GM23338 (cell line): Measurements from ENCODE around the gene CLDN7. TPM values are rescaled to one million over a fixed set of nuclear protein-coding genes. Genes with fewer than 3 reads are reported as not detected.

Experiments
- ATAC-seq: fragments of 200-7000 bp; cut with Tn5 transposase; 3 replicates; pipeline ENCODE4 v1.9.1; 2020
- DNase-seq: peaks from one replicate; pipeline ENCODE4 v3.0.0-alpha.2; 2015; ENCODE audit warnings: low spot score
- H2AFZ ChIP-seq: fragments of 200-600 bp; sonication (generic); 2 replicates; pipeline ENCODE4 v1.8.0; 2016; ENCODE audit warnings: antibody characterized with exemption, mild to moderate bottlenecking, moderate library complexity
- H3F3A ChIP-seq: fragments of 200-600 bp; sonication (generic); replicated peaks from 2 replicates; pipeline ENCODE4 v1.8.0; 2017; ENCODE audit warnings: antibody characterized with exemption, mixed run types, low read depth
- H3K27ac ChIP-seq: fragments of 200-600 bp; sonication (generic); 2 replicates; pipeline ENCODE4 v1.6.1; 2016; ENCODE audit warnings: low read depth
- H3K27me3 ChIP-seq: fragments of 200-600 bp; sonication (generic); 2 replicates; pipeline ENCODE4 v1.8.0; 2016; ENCODE audit warnings: mild to moderate bottlenecking, mixed run types, moderate library complexity; ENCODE audit not compliant: insufficient read depth
- H3K36me3 ChIP-seq: fragments of 200-600 bp; sonication (generic); 2 replicates; pipeline ENCODE4 v1.8.0; 2016; ENCODE audit warnings: mild to moderate bottlenecking; ENCODE audit not compliant: insufficient read depth
- H3K4me1 ChIP-seq: fragments of 200-600 bp; sonication (generic); 2 replicates; pipeline ENCODE4 v1.8.0; 2016; ENCODE audit warnings: mild to moderate bottlenecking, moderate library complexity; ENCODE audit not compliant: insufficient read depth
- H3K4me2 ChIP-seq: fragments of 200-600 bp; sonication (generic); 2 replicates; pipeline ENCODE4 v1.7.1; 2017; ENCODE audit warnings: mixed run types
- H3K4me3 ChIP-seq: fragments of 200-600 bp; sonication (generic); 2 replicates; pipeline ENCODE4 v1.6.1; 2016; ENCODE audit warnings: mixed run types
- H3K79me2 ChIP-seq: fragments of 200-600 bp; sonication (generic); replicated peaks from 2 replicates; pipeline ENCODE4 v1.8.0; 2017; ENCODE audit warnings: mild to moderate bottlenecking; ENCODE audit not compliant: insufficient read depth
- H3K9me2 ChIP-seq: fragments of 200-600 bp; sonication (generic); 2 replicates; pipeline ENCODE4 v1.8.0; 2017; ENCODE audit not compliant: insufficient read depth
- H4K20me1 ChIP-seq: fragments of 200-600 bp; sonication (generic); replicated peaks from 2 replicates; pipeline ENCODE4 v1.8.0; 2017; ENCODE audit warnings: mild to moderate bottlenecking; ENCODE audit not compliant: insufficient read depth
- H3K27ac Mint-ChIP-seq: 2 replicates; pipeline ENCODE4 v1.8.0; 2020; ENCODE audit warnings: inconsistent platforms, mild to moderate bottlenecking, moderate library complexity, mixed read lengths
- H3K27me3 Mint-ChIP-seq: 3 replicates; pipeline ENCODE4 v1.8.0; 2022; ENCODE audit warnings: low read depth, mild to moderate bottlenecking, moderate library complexity, mixed read lengths, inconsistent platforms; ENCODE audit not compliant: insufficient read depth, poor library complexity
- H3K36me3 Mint-ChIP-seq: 3 replicates; pipeline ENCODE4 v1.8.0; 2021; ENCODE audit warnings: low read depth, mild to moderate bottlenecking, inconsistent platforms, moderate library complexity, mixed read lengths
- H3K4me1 Mint-ChIP-seq: 3 replicates; pipeline ENCODE4 v1.8.0; 2020; ENCODE audit warnings: mild to moderate bottlenecking, inconsistent platforms, mixed read lengths
- H3K4me3 Mint-ChIP-seq: 3 replicates; pipeline ENCODE4 v1.8.0; 2021; ENCODE audit warnings: moderate library complexity, mild to moderate bottlenecking, inconsistent platforms, mixed read lengths
- H3K9me3 Mint-ChIP-seq: 3 replicates; pipeline ENCODE4 v1.8.0; 2020; ENCODE audit warnings: moderate library complexity, mild to moderate bottlenecking, inconsistent platforms, mixed read lengths
- CREB1 ChIP-seq: fragments of 250-450 bp; sonication (Bioruptor Pico); IDR thresholded peaks from 2 replicates; pipeline ENCODE4 v1.5.0; 2020; ENCODE audit warnings: low read depth, mild to moderate bottlenecking, moderate library complexity
- POLR2AphosphoS5 ChIP-seq: IDR thresholded peaks from 2 replicates; pipeline ENCODE4 v1.6.1; 2016; ENCODE audit warnings: antibody characterized with exemption, low read depth
- polyA plus RNA-seq: library from polyadenylated mRNA; unstranded; fragments of >200 nt; fragmentation: Nextera tagmentation; extraction: Ambion mirVana; gene quantifications from 2 replicates; pipeline ENCODE4 v1.2.1, GENCODE V29; 2016
- total RNA-seq: library from RNA; depleted of rRNA; stranded (reverse); fragments of >200 nt; shearing (Covaris generic); gene quantifications from 2 replicates; pipeline ENCODE4 v1.2.3, GENCODE V29; 2014
- TF ChIP-seq, protein P1 (sequence below): fragments of 250-450 bp; sonication (Bioruptor Pico); IDR thresholded peaks from 2 replicates; pipeline ENCODE4 v1.5.0; 2020; ENCODE audit warnings: mild to moderate bottlenecking, moderate library complexity

Gene CLDN7
- total and polyA plus RNA-seq, 2 experiments from 2014 or later = 50.7 to 111 TPM

DNA sequence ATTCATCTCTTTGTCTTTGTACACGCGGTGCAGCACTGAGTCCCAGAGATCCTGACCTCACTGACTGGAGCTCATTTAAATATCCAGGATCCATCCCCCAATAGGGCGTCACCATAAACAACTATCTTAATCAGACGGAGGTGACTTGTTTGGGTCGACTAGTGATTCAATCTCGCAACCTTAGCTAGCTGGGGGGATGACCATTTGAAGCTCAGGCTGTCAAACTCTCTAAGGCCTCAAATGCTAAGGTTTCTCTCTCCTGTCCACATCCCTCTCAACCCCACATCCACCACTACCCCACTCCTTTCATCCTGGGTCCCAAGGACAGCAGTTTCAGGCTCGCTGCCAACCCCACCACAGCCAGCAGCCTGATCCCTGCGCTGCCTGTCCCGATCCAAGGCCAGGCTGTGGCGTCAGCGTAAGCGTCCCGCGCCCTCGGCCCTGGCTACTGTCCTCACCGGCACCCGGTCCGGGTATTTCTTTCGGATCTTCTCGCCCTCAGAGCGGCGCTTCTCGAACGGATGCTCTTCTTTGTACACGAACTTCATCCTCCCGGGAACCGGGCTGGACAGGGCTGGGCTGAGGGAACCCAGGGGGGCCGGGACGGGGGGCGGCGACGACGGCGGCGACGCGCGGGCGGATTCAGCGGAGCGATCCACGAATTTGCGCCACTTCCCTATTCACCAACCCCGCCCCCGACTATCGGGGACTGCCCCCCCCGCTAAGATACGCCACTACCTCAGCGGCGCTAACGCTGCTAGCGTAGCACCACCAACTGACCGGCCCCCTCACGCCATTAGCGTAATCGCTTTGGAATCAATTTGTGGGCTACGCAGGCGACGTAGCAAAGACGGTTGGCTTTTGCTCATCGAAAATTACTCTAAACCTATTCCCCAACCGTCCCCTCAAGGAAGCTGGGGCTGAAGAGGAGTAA, 20.2 kb downstream of the CLDN7 start, which contains the start of gene GABARAP:
TSS of gene GABARAP (minus strand) at position 667 of the 934 bp plus-strand sequence. CDS start at position 548, 119 bp downstream.
- TF ChIP-seq, protein P1, sequence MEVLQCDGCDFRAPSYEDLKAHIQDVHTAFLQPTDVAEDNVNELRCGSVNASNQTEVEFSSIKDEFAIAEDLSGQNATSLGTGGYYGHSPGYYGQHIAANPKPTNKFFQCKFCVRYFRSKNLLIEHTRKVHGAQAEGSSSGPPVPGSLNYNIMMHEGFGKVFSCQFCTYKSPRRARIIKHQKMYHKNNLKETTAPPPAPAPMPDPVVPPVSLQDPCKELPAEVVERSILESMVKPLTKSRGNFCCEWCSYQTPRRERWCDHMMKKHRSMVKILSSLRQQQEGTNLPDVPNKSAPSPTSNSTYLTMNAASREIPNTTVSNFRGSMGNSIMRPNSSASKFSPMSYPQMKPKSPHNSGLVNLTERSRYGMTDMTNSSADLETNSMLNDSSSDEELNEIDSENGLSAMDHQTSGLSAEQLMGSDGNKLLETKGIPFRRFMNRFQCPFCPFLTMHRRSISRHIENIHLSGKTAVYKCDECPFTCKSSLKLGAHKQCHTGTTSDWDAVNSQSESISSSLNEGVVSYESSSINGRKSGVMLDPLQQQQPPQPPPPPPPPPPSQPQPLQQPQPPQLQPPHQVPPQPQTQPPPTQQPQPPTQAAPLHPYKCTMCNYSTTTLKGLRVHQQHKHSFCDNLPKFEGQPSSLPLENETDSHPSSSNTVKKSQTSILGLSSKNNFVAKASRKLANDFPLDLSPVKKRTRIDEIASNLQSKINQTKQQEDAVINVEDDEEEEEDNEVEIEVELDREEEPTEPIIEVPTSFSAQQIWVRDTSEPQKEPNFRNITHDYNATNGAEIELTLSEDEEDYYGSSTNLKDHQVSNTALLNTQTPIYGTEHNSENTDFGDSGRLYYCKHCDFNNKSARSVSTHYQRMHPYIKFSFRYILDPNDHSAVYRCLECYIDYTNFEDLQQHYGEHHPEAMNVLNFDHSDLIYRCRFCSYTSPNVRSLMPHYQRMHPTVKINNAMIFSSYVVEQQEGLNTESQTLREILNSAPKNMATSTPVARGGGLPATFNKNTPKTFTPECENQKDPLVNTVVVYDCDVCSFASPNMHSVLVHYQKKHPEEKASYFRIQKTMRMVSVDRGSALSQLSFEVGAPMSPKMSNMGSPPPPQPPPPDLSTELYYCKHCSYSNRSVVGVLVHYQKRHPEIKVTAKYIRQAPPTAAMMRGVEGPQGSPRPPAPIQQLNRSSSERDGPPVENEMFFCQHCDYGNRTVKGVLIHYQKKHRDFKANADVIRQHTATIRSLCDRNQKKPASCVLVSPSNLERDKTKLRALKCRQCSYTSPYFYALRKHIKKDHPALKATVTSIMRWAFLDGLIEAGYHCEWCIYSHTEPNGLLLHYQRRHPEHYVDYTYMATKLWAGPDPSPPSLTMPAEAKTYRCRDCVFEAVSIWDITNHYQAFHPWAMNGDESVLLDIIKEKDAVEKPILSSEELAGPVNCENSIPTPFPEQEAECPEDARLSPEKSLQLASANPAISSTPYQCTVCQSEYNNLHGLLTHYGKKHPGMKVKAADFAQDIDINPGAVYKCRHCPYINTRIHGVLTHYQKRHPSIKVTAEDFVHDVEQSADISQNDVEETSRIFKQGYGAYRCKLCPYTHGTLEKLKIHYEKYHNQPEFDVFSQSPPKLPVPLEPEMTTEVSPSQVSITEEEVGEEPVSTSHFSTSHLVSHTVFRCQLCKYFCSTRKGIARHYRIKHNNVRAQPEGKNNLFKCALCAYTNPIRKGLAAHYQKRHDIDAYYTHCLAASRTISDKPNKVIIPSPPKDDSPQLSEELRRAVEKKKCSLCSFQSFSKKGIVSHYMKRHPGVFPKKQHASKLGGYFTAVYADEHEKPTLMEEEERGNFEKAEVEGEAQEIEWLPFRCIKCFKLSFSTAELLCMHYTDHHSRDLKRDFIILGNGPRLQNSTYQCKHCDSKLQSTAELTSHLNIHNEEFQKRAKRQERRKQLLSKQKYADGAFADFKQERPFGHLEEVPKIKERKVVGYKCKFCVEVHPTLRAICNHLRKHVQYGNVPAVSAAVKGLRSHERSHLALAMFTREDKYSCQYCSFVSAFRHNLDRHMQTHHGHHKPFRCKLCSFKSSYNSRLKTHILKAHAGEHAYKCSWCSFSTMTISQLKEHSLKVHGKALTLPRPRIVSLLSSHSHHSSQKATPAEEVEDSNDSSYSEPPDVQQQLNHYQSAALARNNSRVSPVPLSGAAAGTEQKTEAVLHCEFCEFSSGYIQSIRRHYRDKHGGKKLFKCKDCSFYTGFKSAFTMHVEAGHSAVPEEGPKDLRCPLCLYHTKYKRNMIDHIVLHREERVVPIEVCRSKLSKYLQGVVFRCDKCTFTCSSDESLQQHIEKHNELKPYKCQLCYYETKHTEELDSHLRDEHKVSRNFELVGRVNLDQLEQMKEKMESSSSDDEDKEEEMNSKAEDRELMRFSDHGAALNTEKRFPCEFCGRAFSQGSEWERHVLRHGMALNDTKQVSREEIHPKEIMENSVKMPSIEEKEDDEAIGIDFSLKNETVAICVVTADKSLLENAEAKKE = no peak
- TF ChIP-seq POLR2AphosphoS5 (0 out of 2 replicates have a peak, but pooled peaks have one; percentile 17), CREB1 (CRISPR knock-in tag) (peak; percentile 73)
- Histone ChIP-seq H3K79me2 (peaks cover 38% of the 10 kb centered on the region), H3K9me2 (no peaks in the 10 kb centered on the region), H3K27me3 (no peaks in the 10 kb centered on the region), H3F3A (peaks cover 32% of the 10 kb centered on the region), H3K4me3 (peak within 1 kb of the TSS; percentile 78), H3K27ac (peak within 1 kb of the TSS; percentile 93), H3K36me3 (peaks cover 19% of the 10 kb centered on the region; the same call in 1 of the 2 replicates), H3K4me2 (peak within 1 kb of the TSS; percentile 81), H4K20me1 (peaks cover 5% of the 10 kb centered on the region), H2AFZ (peak within 1 kb of the TSS; percentile 84), H3K4me1 (peaks cover 25% of the 10 kb centered on the region)
- H3K27me3 Mint-ChIP-seq = peaks cover 29% of the 10 kb centered on the region
- ATAC-seq (peak; percentile 10), DNase-seq (peak; percentile 94)
- H3K4me3 Mint-ChIP-seq = peak within 1 kb of the TSS; percentile 87
- H3K4me1 Mint-ChIP-seq = peaks cover 41% of the 10 kb centered on the region
- H3K27ac Mint-ChIP-seq = peak within 1 kb of the TSS; percentile 97
- no peaks in the 10 kb centered on the region; the same call in none of the 3 replicates for H3K9me3 Mint-ChIP-seq
- peaks cover 54% of the 10 kb centered on the region for H3K36me3 Mint-ChIP-seq
